Epithelial cell of esophagus (primary cell): ENCODE results near the gene LTBP3.

Source experiments
- DNase-seq: peaks from one replicate; pipeline ENCODE4 v3.0.0; 2010; ENCODE audit warnings: low read depth
- H3K4me3 ChIP-seq: 2 replicates; pipeline ENCODE4 v1.5.1; 2011; ENCODE audit warnings: mild to moderate bottlenecking, low read length, control low read depth
- CTCF ChIP-seq: IDR thresholded peaks from 2 replicates; pipeline ENCODE4 v1.5.1; 2011; ENCODE audit warnings: low read depth, mild to moderate bottlenecking, low read length, control low read depth, inconsistent platforms; ENCODE audit not compliant: insufficient read depth; ENCODE audit errors: missing control alignments

The LTBP3 gene

GRCh38 chr11:65590240-65590738 is 32.1 kb upstream of the LTBP3 start:
- no peak overlapping the region for H3K4me3 ChIP-seq
- no peak for TF ChIP-seq CTCF
- no peak for DNase-seq

GRCh38 chr11:65589444-65590239 is 31.5 kb upstream of the LTBP3 start:
- no peak overlapping the region for H3K4me3 ChIP-seq
- DNase-seq: no peak
- no peak for TF ChIP-seq CTCF

GRCh38 chr11:65588199-65589054 is 30.3 kb upstream of the LTBP3 start:
- peak; percentile 55 for TF ChIP-seq CTCF
- DNase-seq: peak; percentile 72
- H3K4me3 ChIP-seq: no peak overlapping the region

GRCh38 chr11:65586676-65587075 is 28.5 kb upstream of the LTBP3 start:
- no peak for DNase-seq
- no peak for TF ChIP-seq CTCF
- no peak overlapping the region for H3K4me3 ChIP-seq

GRCh38 chr11:65586247-65586630 is 28.1 kb upstream of the LTBP3 start:
- no peak for DNase-seq
- no peak overlapping the region for H3K4me3 ChIP-seq
- no peak for TF ChIP-seq CTCF

GRCh38 chr11:65585396-65586246 is 27.5 kb upstream of the LTBP3 start:
- DNase-seq: no peak
- no peak overlapping the region for H3K4me3 ChIP-seq
- no peak for TF ChIP-seq CTCF
